ENCODE measurements around the gene DOK5.

DOK5 gene

GRCh38 chr20:54611708-54612412 lies 136.5 kb downstream of the DOK5 start:
- no peak for TF ChIP-seq GATA2 (IDR thresholded peaks at IDR 0.05; ENCODE audit: low read depth, low read length)
- TF ChIP-seq GATA3 (IDR thresholded peaks at IDR 0.05; ENCODE audit: low read depth, low read length), result no peak

GRCh38 chr20:54618412-54618811 lies 143.0 kb downstream of the DOK5 start:
- TF ChIP-seq GATA2 (IDR thresholded peaks at IDR 0.05; ENCODE audit: low read depth, low read length) (no peak), GATA3 (IDR thresholded peaks at IDR 0.05; ENCODE audit: low read depth, low read length) (no peak)

- no peak for TF ChIP-seq GATA3 (IDR thresholded peaks at IDR 0.05; ENCODE audit: low read depth, low read length)
- TF ChIP-seq GATA2 (IDR thresholded peaks at IDR 0.05; ENCODE audit: low read depth, low read length), result no peak
These were observed 143.8 kb downstream of the DOK5 start for GRCh38 chr20:54619181-54619580.

GRCh38 chr20:54619682-54620081 lies 144.3 kb downstream of the DOK5 start:
- TF ChIP-seq GATA2 (IDR thresholded peaks at IDR 0.05; ENCODE audit: low read depth, low read length), result no peak
- TF ChIP-seq GATA3 (IDR thresholded peaks at IDR 0.05; ENCODE audit: low read depth, low read length), result no peak

GRCh38 chr20:54620611-54621010 lies 145.2 kb downstream of the DOK5 start:
- TF ChIP-seq GATA2 (IDR thresholded peaks at IDR 0.05; ENCODE audit: low read depth, low read length) (no peak), GATA3 (IDR thresholded peaks at IDR 0.05; ENCODE audit: low read depth, low read length) (no peak)

- TF ChIP-seq GATA2 (IDR thresholded peaks at IDR 0.05; ENCODE audit: low read depth, low read length), result no peak
- TF ChIP-seq GATA3 (IDR thresholded peaks at IDR 0.05; ENCODE audit: low read depth, low read length), result no peak
These were observed 147.2 kb downstream of the DOK5 start for GRCh38 chr20:54622333-54623295.

DNA sequence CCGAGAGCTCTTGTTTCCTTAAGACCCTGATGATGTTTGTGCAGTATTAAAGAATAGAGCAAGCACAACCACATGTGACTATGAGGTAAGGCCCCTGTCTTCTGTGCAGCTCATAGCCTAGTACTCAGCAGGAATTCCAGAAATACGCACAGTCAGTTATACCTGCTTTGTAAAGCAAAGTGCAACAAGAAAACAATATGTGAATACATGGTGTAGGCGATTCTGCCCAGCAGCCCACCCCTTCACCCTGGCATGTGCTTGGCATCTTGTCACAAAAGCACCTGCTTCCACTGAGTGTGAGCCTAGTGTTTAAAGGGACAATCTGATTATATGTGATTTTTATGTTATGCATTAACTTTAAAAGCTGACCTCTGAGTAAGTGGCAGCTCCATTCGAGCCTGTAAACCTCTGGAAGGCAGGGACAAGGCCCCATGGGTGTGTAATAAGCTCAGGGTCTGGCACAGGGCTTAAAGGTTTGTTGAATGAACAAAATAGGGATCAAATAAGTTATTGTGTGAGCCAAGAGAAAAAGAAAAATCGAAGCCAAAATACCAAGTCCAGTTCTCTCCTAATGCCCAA lies 148.7 kb downstream of the DOK5 start:
- no peak for TF ChIP-seq GATA3 (IDR thresholded peaks at IDR 0.05; ENCODE audit: low read depth, low read length)

DNA sequence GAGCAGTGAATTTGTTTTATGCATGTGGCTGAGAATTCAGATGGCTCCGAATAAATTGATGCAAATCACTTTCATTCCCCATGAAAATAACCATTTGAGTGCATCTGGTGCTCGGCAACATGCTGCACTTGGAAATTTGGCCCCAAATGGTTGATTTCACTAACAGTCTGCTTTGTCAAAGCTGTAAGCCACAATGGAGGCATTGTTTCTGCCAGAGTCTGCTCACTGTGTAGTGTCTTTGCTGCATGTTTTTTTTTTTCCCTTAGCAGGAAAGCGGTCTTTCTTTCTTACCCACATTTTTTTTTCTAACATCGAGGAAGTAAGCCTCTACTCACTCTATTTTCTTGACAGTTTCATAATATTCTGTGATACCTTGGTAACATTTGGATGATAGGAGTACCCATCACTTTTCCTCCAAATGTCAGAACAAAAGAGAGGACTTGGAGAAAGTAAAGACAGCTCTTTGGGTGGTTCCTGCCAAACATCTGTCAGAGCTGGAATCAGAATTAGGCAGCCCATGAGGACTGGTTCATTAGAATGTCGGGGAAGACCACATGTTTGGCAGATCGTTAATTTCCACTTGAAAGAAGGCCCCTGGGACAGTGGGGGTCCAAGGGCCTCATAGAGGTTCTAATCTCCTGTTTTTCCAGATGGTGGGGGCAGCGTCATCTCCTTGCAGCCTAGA lies 149.5 kb downstream of the DOK5 start:
- no peak for TF ChIP-seq GATA3 (IDR thresholded peaks at IDR 0.05; ENCODE audit: low read depth, low read length)
- no peak for TF ChIP-seq GATA2 (IDR thresholded peaks at IDR 0.05; ENCODE audit: low read depth, low read length)

- TF ChIP-seq GATA2 (IDR thresholded peaks at IDR 0.05; ENCODE audit: low read depth, low read length) (no peak), GATA3 (IDR thresholded peaks at IDR 0.05; ENCODE audit: low read depth, low read length) (no peak)
These were observed 150.1 kb downstream of the DOK5 start for GRCh38 chr20:54625497-54625896.

DNA sequence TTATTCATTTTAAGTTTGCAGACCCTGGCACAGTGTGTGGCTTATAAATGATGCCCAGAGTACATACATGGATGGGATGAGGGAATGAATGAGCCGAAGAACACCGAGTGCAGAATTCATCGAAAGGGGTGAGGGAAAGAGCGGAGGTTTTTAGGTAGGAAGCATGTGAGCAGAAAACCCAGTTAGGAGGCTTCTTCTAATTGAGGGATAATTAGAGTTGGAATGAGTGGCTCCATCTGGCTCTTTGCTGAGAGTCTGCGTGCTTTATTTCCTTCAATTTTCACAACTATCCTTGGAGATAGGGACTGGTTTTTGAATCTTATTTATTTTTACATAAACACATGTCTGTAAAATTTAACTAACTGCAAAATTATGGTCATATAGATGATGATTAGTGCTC lies 150.7 kb downstream of the DOK5 start:
- TF ChIP-seq GATA2 (IDR thresholded peaks at IDR 0.05; ENCODE audit: low read depth, low read length) (no peak), GATA3 (IDR thresholded peaks at IDR 0.05; ENCODE audit: low read depth, low read length) (no peak)

GRCh38 chr20:54629632-54630031 lies 154.2 kb downstream of the DOK5 start:
- TF ChIP-seq GATA3 (IDR thresholded peaks at IDR 0.05; ENCODE audit: low read depth, low read length) (no peak), GATA2 (IDR thresholded peaks at IDR 0.05; ENCODE audit: low read depth, low read length) (no peak)

GRCh38 chr20:54630582-54630981 lies 155.2 kb downstream of the DOK5 start:
- no peak for TF ChIP-seq GATA2 (IDR thresholded peaks at IDR 0.05; ENCODE audit: low read depth, low read length)
- TF ChIP-seq GATA3 (IDR thresholded peaks at IDR 0.05; ENCODE audit: low read depth, low read length), result no peak

GRCh38 chr20:54631059-54631458 lies 155.7 kb downstream of the DOK5 start:
- no peak for TF ChIP-seq GATA3 (IDR thresholded peaks at IDR 0.05; ENCODE audit: low read depth, low read length)
- TF ChIP-seq GATA2 (IDR thresholded peaks at IDR 0.05; ENCODE audit: low read depth, low read length), result no peak

Data from SH-SY5Y (cell line).